Activated CD4-positive, alpha-beta memory T cell treated with anti-CD3 and anti-CD28 coated beads, Interleukin-2, amount 10 ng/mL, durations not matched to agents 7 days and 5 days (primary cell): ENCODE data around the gene TPPP3. TPM values are rescaled to one million over a fixed set of nuclear protein-coding genes. Genes with fewer than 3 reads are reported as not detected.

Experiments used
- CTCF ChIA-PET: fragments of 350-600 bp; sonication (Branson Sonifier 250); formaldehyde crosslinking; loops from one replicate; lab custom pipeline; 2021; ENCODE audit warnings: antibody characterized with exemption, inconsistent platforms; lab: Charles Lee
- POLR2A ChIA-PET: fragments of 350-600 bp; sonication (Branson Sonifier 250); formaldehyde crosslinking; loops from one replicate; lab custom pipeline; 2021; ENCODE audit warnings: antibody characterized with exemption; lab: Charles Lee
- DNase-seq: peaks from one replicate; pipeline ENCODE4 v3.0.0-alpha.2; 2020
- H3K27ac Mint-ChIP-seq: one replicate; pipeline ENCODE4 v1.8.0; 2021; ENCODE audit warnings: mild to moderate bottlenecking, mixed read lengths
- H3K27me3 Mint-ChIP-seq: one replicate; pipeline ENCODE4 v1.8.0; 2021; ENCODE audit warnings: mixed read lengths
- H3K36me3 Mint-ChIP-seq: one replicate; pipeline ENCODE4 v1.8.0; 2021; ENCODE audit warnings: low read depth, mixed read lengths
- H3K4me1 Mint-ChIP-seq: one replicate; pipeline ENCODE4 v1.8.0; 2021; ENCODE audit warnings: mixed read lengths
- H3K4me3 Mint-ChIP-seq: one replicate; pipeline ENCODE4 v1.8.0; 2021; ENCODE audit warnings: mild to moderate bottlenecking, mixed read lengths
- H3K9me3 Mint-ChIP-seq: one replicate; pipeline ENCODE4 v1.8.0; 2021; ENCODE audit warnings: mixed read lengths
- total RNA-seq, 2 experiments: library from RNA; stranded (reverse); gene quantifications; one replicate each; pipeline ENCODE4 v1.2.3, GENCODE V29; 2021

The TPPP3 gene
- not detected for total RNA-seq

GRCh38 chr16:67393111-67393787 is at the start of gene TPPP3:
Gene TPPP3 (minus strand): TSS chr16:67393498. CDS start chr16:67391111, 2,387 bp downstream.
- Mint-ChIP-seq H3K27ac (no peak within 1 kb of the TSS), H3K4me3 (no peak within 1 kb of the TSS), H3K27me3 (peaks cover 44% of the 10 kb centered on the region), H3K36me3 (no peaks in the 10 kb centered on the region), H3K4me1 (peaks cover 5% of the 10 kb centered on the region), H3K9me3 (no peaks in the 10 kb centered on the region)
- ChIA-PET CTCF (interaction anchor here (0.6 to 1.4 kb wide), 4 partner anchors 12 to 608 kb away, joined by 3 to 5 read pairs (median 4); no protein-coding TSS in a partner anchor), POLR2A (interaction anchor here (1.3 kb wide), 1 partner anchor 149 kb away, joined by 3 read pairs; no protein-coding TSS in a partner anchor)
- peak; percentile 39 for DNase-seq

GRCh38 chr16:67442581-67443255 is 49.4 kb upstream of the TPPP3 start:
- H3K4me1 Mint-ChIP-seq, result peaks cover 4% of the 10 kb centered on the region
- H3K27ac Mint-ChIP-seq, result no peak overlapping the region
- CTCF ChIA-PET, result interaction anchor here (11.0 kb wide), 1 partner anchor 15 kb away, joined by 66 read pairs; no protein-coding TSS in a partner anchor
- POLR2A ChIA-PET, result no interaction called here
- no peak for DNase-seq
- no peaks in the 10 kb centered on the region for H3K9me3 Mint-ChIP-seq
- peaks cover 6% of the 10 kb centered on the region for H3K36me3 Mint-ChIP-seq
- H3K27me3 Mint-ChIP-seq, result no peaks in the 10 kb centered on the region
- no peak overlapping the region for H3K4me3 Mint-ChIP-seq

GRCh38 chr16:67441907-67442306 is 48.6 kb upstream of the TPPP3 start:
- Mint-ChIP-seq H3K4me1 (no peaks in the 10 kb centered on the region), H3K27ac (no peak overlapping the region), H3K27me3 (no peaks in the 10 kb centered on the region), H3K9me3 (no peaks in the 10 kb centered on the region), H3K36me3 (peaks cover 7% of the 10 kb centered on the region), H3K4me3 (no peak overlapping the region)
- POLR2A ChIA-PET, result no interaction called here
- DNase-seq, result no peak
- CTCF ChIA-PET, result interaction anchor here (11.0 kb wide), 1 partner anchor 14 kb away, joined by 66 read pairs; no protein-coding TSS in a partner anchor

- Mint-ChIP-seq H3K36me3 (peaks cover 7% of the 10 kb centered on the region), H3K27me3 (no peaks in the 10 kb centered on the region), H3K27ac (no peak overlapping the region), H3K4me3 (no peak overlapping the region), H3K4me1 (no peaks in the 10 kb centered on the region), H3K9me3 (no peaks in the 10 kb centered on the region)
- ChIA-PET POLR2A (interaction anchor here (1.3 kb wide), 1 partner anchor 15 kb away, joined by 5 read pairs; no protein-coding TSS in a partner anchor), CTCF (interaction anchor here (0.6 to 11.0 kb wide), 3 partner anchors 14 to 89 kb away, joined by 3 to 66 read pairs (median 4); no protein-coding TSS in a partner anchor)
- no peak for DNase-seq
These were observed 48.0 kb upstream of the TPPP3 start for GRCh38 chr16:67441271-67441753.

- H3K4me3 Mint-ChIP-seq, result no peak overlapping the region
- H3K4me1 Mint-ChIP-seq, result no peaks in the 10 kb centered on the region
- H3K36me3 Mint-ChIP-seq, result peaks cover 7% of the 10 kb centered on the region
- ChIA-PET CTCF (interaction anchor here (0.6 to 11.0 kb wide), 2 partner anchors 11 to 114 kb away, joined by 3 to 66 read pairs; no protein-coding TSS in a partner anchor), POLR2A (interaction anchor here (0.8 to 1.2 kb wide), 2 partner anchors 13 to 18 kb away, joined by 3 read pairs; no protein-coding TSS in a partner anchor)
- no peaks in the 10 kb centered on the region for H3K9me3 Mint-ChIP-seq
- no peak for DNase-seq
- no peaks in the 10 kb centered on the region for H3K27me3 Mint-ChIP-seq
- H3K27ac Mint-ChIP-seq, result no peak overlapping the region
These were observed 45.6 kb upstream of the TPPP3 start for GRCh38 chr16:67438824-67439393.

GRCh38 chr16:67438098-67438791 is 44.9 kb upstream of the TPPP3 start:
- Mint-ChIP-seq H3K27ac (no peak overlapping the region), H3K4me1 (no peaks in the 10 kb centered on the region), H3K9me3 (no peaks in the 10 kb centered on the region), H3K4me3 (no peak overlapping the region), H3K36me3 (peaks cover 7% of the 10 kb centered on the region), H3K27me3 (no peaks in the 10 kb centered on the region)
- no peak for DNase-seq
- ChIA-PET POLR2A (interaction anchor here (0.8 to 1.2 kb wide), 2 partner anchors 13 to 18 kb away, joined by 3 read pairs; no protein-coding TSS in a partner anchor), CTCF (interaction anchor here (11.0 kb wide), 1 partner anchor 11 kb away, joined by 66 read pairs; no protein-coding TSS in a partner anchor)

- no peaks in the 10 kb centered on the region for H3K4me1 Mint-ChIP-seq
- CTCF ChIA-PET, result no interaction called here
- POLR2A ChIA-PET, result no interaction called here
- no peak overlapping the region for H3K27ac Mint-ChIP-seq
- H3K4me3 Mint-ChIP-seq, result no peak overlapping the region
- H3K27me3 Mint-ChIP-seq, result peaks cover under 1% of the 10 kb centered on the region
- no peak for DNase-seq
- H3K9me3 Mint-ChIP-seq, result no peaks in the 10 kb centered on the region
- H3K36me3 Mint-ChIP-seq, result peaks cover 7% of the 10 kb centered on the region
These were observed 44.2 kb upstream of the TPPP3 start for GRCh38 chr16:67437513-67437912.

GRCh38 chr16:67436640-67437193 is 43.4 kb upstream of the TPPP3 start:
- H3K27ac Mint-ChIP-seq, result no peak overlapping the region
- DNase-seq, result no peak
- H3K9me3 Mint-ChIP-seq, result no peaks in the 10 kb centered on the region
- no peak overlapping the region for H3K4me3 Mint-ChIP-seq
- CTCF ChIA-PET, result interaction anchor here (1.7 kb wide), 1 partner anchor 12 kb away, joined by 4 read pairs; no protein-coding TSS in a partner anchor
- H3K4me1 Mint-ChIP-seq, result peaks cover 2% of the 10 kb centered on the region
- H3K27me3 Mint-ChIP-seq, result peaks cover 6% of the 10 kb centered on the region
- peaks cover 7% of the 10 kb centered on the region for H3K36me3 Mint-ChIP-seq
- POLR2A ChIA-PET, result no interaction called here

- Mint-ChIP-seq H3K27me3 (peaks cover 9% of the 10 kb centered on the region), H3K4me1 (peaks cover 4% of the 10 kb centered on the region)
- POLR2A ChIA-PET, result no interaction called here
These were observed 42.5 kb upstream of the TPPP3 start for GRCh38 chr16:67435758-67436164.

GRCh38 chr16:67433131-67433719 is 39.9 kb upstream of the TPPP3 start:
- ChIA-PET POLR2A (interaction anchor here (1.2 kb wide), 1 partner anchor 11 kb away, joined by 3 read pairs; no protein-coding TSS in a partner anchor), CTCF (interaction anchor here (1.3 kb wide), 1 partner anchor 14 kb away, joined by 3 read pairs; no protein-coding TSS in a partner anchor)
- Mint-ChIP-seq H3K4me3 (no peak overlapping the region), H3K36me3 (peaks cover 6% of the 10 kb centered on the region), H3K27ac (no peak overlapping the region), H3K27me3 (peaks cover 28% of the 10 kb centered on the region), H3K4me1 (peaks cover 7% of the 10 kb centered on the region), H3K9me3 (no peaks in the 10 kb centered on the region)
- DNase-seq, result no peak

More at GRCh38 chr16:67435758-67436164, 42.5 kb upstream of the TPPP3 start:
- DNase-seq, result no peak
- no peak overlapping the region for H3K4me3 Mint-ChIP-seq
- CTCF ChIA-PET, result interaction anchor here (0.5 to 1.7 kb wide), 2 partner anchors 13 to 561 kb away, joined by 4 to 6 read pairs; no protein-coding TSS in a partner anchor
- H3K9me3 Mint-ChIP-seq, result no peaks in the 10 kb centered on the region
- H3K36me3 Mint-ChIP-seq, result peaks cover 7% of the 10 kb centered on the region
- H3K27ac Mint-ChIP-seq, result no peak overlapping the region

- Mint-ChIP-seq H3K27me3 (peaks cover 35% of the 10 kb centered on the region), H3K27ac (no peak overlapping the region), H3K9me3 (no peaks in the 10 kb centered on the region), H3K36me3 (peaks cover 2% of the 10 kb centered on the region), H3K4me1 (peaks cover 7% of the 10 kb centered on the region), H3K4me3 (no peak overlapping the region)
- ChIA-PET POLR2A (interaction anchor here (1.2 kb wide), 1 partner anchor 12 kb away, joined by 3 read pairs; no protein-coding TSS in a partner anchor), CTCF (interaction anchor here (0.8 kb wide), 1 partner anchor 19 kb away, joined by 7 read pairs; no protein-coding TSS in a partner anchor)
- DNase-seq, result no peak
These were observed 39.2 kb upstream of the TPPP3 start for GRCh38 chr16:67432506-67432890.
